Astrocyte of the cerebellum (primary cell): ENCODE data around the gene IPMK.

ENCODE experiments used
- DNase-seq: peaks from one replicate; pipeline ENCODE4 v3.0.0-alpha.2; 2011; ENCODE audit warnings: low read depth
- H3K4me3 ChIP-seq: 2 replicates; pipeline ENCODE4 v1.5.1; 2011; ENCODE audit warnings: mild to moderate bottlenecking, low read depth, low read length, moderate library complexity
- in situ Hi-C: cut with HindIII; loops from 2 replicates; pipeline ENCODE4 v1.10.0; 2017; ENCODE audit warnings: low sequenced_read_pairs
- TF ChIP-seq, protein P1 (sequence below): IDR thresholded peaks from 2 replicates; pipeline ENCODE4 v1.5.1; 2012; ENCODE audit warnings: low read length, low read depth, moderate library complexity, mild to moderate bottlenecking; ENCODE audit errors: missing control alignments

The IPMK gene

DNA sequence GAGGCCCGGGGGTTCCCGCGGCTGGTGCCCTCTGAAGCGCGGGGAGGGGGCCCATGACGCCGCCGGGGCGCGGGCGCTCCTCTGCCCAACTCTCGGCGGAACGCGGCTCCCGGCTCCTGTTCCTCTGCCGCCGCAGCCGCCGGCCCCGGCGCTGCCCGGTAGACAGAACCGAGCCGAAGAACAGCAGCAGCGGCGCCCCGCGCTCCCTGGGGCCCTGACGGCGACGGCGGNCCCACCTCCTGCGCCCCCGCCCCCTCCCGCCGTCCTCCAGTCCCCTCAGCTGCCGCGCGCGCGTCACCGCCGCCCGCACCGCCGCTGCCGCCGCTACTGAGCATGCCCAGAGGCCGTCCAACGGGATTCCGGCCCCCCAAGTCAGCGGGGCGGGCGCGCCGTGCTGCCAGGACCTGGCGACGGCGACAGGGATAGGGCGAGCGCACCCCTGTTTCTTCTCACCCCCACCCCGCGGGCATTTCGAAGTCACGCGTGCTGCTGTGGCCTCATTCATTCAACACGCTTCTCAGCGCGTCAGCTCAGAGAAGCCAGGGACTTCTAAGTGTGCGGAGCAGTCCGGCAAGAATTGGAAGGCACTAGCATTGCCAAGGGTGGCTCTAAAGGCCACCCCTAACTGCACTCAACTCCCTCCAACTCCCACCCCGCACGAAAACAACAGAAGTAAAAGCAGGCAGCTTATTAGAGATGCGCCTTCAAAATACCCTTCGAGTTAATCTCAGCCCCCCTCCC is at the start of gene IPMK:
Gene IPMK, minus strand, starts transcription at position 182 of the 741 bp plus-strand sequence. CDS start 283 bp downstream, outside the sequence.
- in situ Hi-C loops: no loop called here
- TF ChIP-seq, protein P1, sequence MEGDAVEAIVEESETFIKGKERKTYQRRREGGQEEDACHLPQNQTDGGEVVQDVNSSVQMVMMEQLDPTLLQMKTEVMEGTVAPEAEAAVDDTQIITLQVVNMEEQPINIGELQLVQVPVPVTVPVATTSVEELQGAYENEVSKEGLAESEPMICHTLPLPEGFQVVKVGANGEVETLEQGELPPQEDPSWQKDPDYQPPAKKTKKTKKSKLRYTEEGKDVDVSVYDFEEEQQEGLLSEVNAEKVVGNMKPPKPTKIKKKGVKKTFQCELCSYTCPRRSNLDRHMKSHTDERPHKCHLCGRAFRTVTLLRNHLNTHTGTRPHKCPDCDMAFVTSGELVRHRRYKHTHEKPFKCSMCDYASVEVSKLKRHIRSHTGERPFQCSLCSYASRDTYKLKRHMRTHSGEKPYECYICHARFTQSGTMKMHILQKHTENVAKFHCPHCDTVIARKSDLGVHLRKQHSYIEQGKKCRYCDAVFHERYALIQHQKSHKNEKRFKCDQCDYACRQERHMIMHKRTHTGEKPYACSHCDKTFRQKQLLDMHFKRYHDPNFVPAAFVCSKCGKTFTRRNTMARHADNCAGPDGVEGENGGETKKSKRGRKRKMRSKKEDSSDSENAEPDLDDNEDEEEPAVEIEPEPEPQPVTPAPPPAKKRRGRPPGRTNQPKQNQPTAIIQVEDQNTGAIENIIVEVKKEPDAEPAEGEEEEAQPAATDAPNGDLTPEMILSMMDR: no peak
- peak; percentile 43 for DNase-seq
- peak within 1 kb of the TSS; percentile 71 for H3K4me3 ChIP-seq

DNA sequence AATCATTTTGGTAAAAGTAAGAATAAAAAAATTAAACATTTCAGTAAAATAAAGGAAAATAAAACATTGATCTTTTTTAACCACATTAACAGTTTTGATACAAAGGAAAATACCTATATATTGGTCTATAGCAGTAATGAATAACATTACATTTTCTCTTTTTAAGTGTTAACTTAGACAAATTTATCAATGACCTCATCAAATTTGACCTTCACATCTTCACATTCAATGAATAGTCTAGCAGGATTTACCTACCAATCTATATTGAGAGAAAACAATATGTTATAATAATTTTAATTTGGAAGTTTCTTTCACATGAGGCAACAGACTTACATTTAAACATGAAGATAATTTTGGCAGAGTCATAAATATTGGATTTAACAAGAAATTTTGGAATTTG is 49.2 kb upstream of the IPMK start:
- H3K4me3 ChIP-seq: no peak overlapping the region
- no peak for DNase-seq
- TF ChIP-seq, protein P1: no peak
- in situ Hi-C loops: no loop called here

DNA sequence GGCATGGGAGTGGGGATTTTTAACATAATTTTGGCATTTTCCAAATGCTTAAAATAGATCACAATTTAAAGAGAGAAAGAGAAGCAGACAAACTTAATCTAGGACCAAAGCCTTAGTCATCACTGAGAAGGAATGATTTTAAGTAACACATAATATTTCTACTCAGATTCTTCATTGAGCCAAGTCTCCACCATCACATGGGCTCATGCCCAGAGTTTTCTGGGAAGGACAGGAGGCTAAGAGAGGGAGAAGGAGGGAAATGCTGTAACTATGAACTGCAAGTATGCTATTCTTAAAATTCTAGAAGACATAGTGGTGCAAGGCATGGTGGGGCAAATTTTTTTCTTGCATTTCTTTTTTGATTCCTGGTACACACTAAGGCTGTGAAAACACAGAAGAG is 43.3 kb upstream of the IPMK start:
- DNase-seq: no peak
- TF ChIP-seq, protein P1: no peak
- in situ Hi-C loops: no loop called here
- no peak overlapping the region for H3K4me3 ChIP-seq

DNA sequence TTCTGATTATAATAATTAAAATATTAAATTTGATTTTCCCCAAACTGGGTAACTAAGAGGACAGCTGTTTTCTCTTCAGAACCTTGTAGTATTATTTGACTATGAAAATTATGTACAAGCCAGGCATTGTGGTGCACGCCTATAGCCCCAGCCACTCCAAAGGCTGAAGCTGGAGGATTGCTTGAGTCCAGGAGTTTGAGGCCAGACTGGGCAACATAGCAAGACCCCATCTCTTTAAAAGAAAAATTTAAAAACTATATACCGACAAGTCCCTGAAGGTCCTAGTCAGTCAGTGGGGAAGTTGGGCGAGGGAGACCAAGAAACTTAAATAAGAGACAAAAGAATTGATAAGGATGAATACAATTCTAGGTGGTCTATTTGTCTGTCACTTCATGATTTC is 40.0 kb upstream of the IPMK start:
- in situ Hi-C loops: no loop called here
- H3K4me3 ChIP-seq: no peak overlapping the region
- TF ChIP-seq, protein P1: no peak
- no peak for DNase-seq

DNA sequence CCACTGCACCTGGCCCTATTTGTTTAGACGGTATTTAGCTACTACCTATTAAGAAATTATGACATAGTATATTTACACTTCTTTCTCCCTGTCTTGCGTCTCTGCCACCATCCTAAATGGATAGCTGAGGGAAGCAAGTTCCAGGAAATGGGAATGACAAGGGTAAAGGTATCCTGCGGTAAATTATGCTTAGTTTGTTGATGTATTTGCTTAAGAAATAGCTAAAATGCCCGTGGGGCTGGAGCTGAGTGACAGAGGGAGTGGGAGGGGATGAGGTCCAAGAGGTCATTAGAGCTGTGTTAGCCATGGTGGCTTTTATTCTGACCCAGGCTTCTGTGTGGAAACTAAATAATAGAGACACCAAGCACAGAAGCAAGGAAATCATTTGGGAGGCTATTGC is 38.1 kb upstream of the IPMK start:
- DNase-seq: no peak
- TF ChIP-seq, protein P1: no peak
- in situ Hi-C loops: no loop called here
- H3K4me3 ChIP-seq: no peak overlapping the region

DNA sequence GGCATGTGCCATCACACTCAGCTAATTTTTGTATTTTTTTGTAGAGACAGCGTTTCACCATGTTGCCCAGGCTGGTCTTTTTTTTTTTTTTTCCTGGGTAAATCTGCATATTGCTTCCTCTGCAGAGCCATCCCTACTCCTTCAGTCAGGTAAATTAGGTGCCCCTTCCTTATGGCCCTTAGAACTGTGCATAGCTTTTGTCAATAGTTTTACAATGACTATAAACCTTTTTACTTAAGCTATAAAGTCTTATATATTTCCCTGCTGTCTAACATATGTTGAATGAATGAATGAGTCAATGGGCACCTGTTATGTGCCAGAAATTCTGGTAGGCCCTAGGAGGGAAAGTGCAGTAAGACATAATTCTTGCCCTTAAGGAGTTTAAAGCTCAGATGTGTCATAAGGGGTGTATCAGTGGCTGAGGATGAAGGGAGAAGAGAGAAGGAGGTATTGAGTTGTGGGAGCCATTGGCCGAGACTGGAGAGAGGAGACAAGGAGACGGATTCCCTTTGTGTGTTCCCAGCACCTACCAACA is 36.5 kb upstream of the IPMK start:
- in situ Hi-C loops: loop anchor here (5.0 kb wide), 2 partner anchors 43 to 127 kb away; no protein-coding TSS in a partner anchor

More for the DNA sequence above, 36.5 kb upstream of the IPMK start:
- DNase-seq: no peak
- no peak overlapping the region for H3K4me3 ChIP-seq
- TF ChIP-seq, protein P1: no peak
